ENCODE results near the gene SLC35E2B. TPM values are rescaled to one million over a fixed set of nuclear protein-coding genes. Genes with fewer than 3 reads are reported as not detected.

The SLC35E2B gene
- total RNA-seq, 1 donor from 2014 or later = 52.7 TPM

- ATAC-seq (no peak), DNase-seq (no peak)
- Histone ChIP-seq H3K27ac (no peak overlapping the region), H3K9me3 (no peaks in the 10 kb centered on the region), H3K4me1 (peaks cover 8% of the 10 kb centered on the region), H3K27me3 (ENCODE audit: low read depth) (no peaks in the 10 kb centered on the region), H3K36me3 (peaks cover 14% of the 10 kb centered on the region), H3K4me3 (no peak overlapping the region)
- intact Hi-C loops (cut with DNase I) = no loop called here
- no peak for TF ChIP-seq CTCF (IDR thresholded peaks at IDR 0.05)
Measured at GRCh38 chr1:1621173-1622009, 71.2 kb downstream of the SLC35E2B start.

- DNase-seq = no peak
- no peak for TF ChIP-seq CTCF (IDR thresholded peaks at IDR 0.05)
- H3K27ac ChIP-seq = no peak overlapping the region
- H3K4me1 ChIP-seq = peaks cover 10% of the 10 kb centered on the region
- H3K27me3 ChIP-seq (ENCODE audit: low read depth) = no peaks in the 10 kb centered on the region
- peaks cover 14% of the 10 kb centered on the region for H3K36me3 ChIP-seq
- intact Hi-C loops (cut with DNase I) = no loop called here
- ATAC-seq = no peak
- no peaks in the 10 kb centered on the region for H3K9me3 ChIP-seq
- no peak overlapping the region for H3K4me3 ChIP-seq
Measured at GRCh38 chr1:1620433-1621139, 72.0 kb downstream of the SLC35E2B start.

GRCh38 chr1:1619917-1620361 lies 72.7 kb downstream of the SLC35E2B start:
- ATAC-seq (no peak), DNase-seq (peak; percentile 51)
- Histone ChIP-seq H3K36me3 (peaks cover 14% of the 10 kb centered on the region), H3K27me3 (ENCODE audit: low read depth) (no peaks in the 10 kb centered on the region), H3K27ac (no peak overlapping the region), H3K4me3 (no peak overlapping the region), H3K9me3 (no peaks in the 10 kb centered on the region), H3K4me1 (peaks cover 10% of the 10 kb centered on the region)
- TF ChIP-seq CTCF (IDR thresholded peaks at IDR 0.05) = no peak
- intact Hi-C loops (cut with DNase I) = no loop called here

GRCh38 chr1:1618396-1619068 lies 74.1 kb downstream of the SLC35E2B start:
- Histone ChIP-seq H3K9me3 (no peaks in the 10 kb centered on the region), H3K4me1 (peaks cover 23% of the 10 kb centered on the region), H3K4me3 (no peak overlapping the region), H3K27me3 (ENCODE audit: low read depth) (no peaks in the 10 kb centered on the region), H3K27ac (no peak overlapping the region), H3K36me3 (peaks cover 14% of the 10 kb centered on the region)
- intact Hi-C loops (cut with DNase I) = no loop called here
- TF ChIP-seq CTCF (IDR thresholded peaks at IDR 0.05) = no peak
- DNase-seq (no peak), ATAC-seq (no peak)

GRCh38 chr1:1617925-1618324 lies 74.7 kb downstream of the SLC35E2B start:
- peaks cover 14% of the 10 kb centered on the region for H3K36me3 ChIP-seq
- no peak overlapping the region for H3K4me3 ChIP-seq
- H3K9me3 ChIP-seq = no peaks in the 10 kb centered on the region
- intact Hi-C loops (cut with DNase I) = no loop called here
- H3K4me1 ChIP-seq = peaks cover 28% of the 10 kb centered on the region
- no peak for ATAC-seq
- no peak for DNase-seq
- no peaks in the 10 kb centered on the region for H3K27me3 ChIP-seq (ENCODE audit: low read depth)
- H3K27ac ChIP-seq = no peak overlapping the region
- TF ChIP-seq CTCF (IDR thresholded peaks at IDR 0.05) = no peak

Data from lower lobe of right lung (tissue), 2 donors.